ENCODE data around the gene RAB31. TPM values are rescaled to one million over a fixed set of nuclear protein-coding genes. Genes with fewer than 3 reads are reported as not detected.

RAB31 gene
- total and polyA plus RNA-seq, 4 donors, result 21.5 to 114 (median 49.5) TPM

DNA sequence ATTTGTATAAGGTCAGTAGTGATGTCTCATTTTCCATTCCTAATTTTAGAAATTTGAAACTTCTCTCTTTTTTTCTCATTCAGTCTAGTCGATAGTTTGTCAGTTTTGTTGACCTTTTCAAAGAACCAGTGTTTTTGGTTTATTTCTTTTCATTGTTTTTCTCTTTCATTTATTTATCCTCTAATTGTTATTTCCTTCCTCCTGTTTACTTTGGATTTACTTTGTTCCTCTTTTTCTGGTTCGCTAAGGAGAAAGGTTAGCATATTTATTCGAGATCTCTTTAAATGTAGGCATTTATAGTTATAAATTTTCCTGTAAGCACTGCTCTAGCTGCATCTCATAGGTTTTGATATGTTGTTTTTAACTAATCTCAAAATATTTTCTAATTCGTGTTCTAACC lies 112.6 kb downstream of the RAB31 start:
- ATAC-seq (ENCODE audit: insufficient read depth, low FRiP score) (no peak), DNase-seq (no peak)
- Histone ChIP-seq H3K9me3 (ENCODE audit: control insufficient read depth in 4 of 4, insufficient read depth in 3 of 4, low read length in 3 of 4) (no peaks in the 10 kb centered on the region), H3K27me3 (ENCODE audit: control insufficient read depth in 3 of 3, insufficient read depth in 3 of 3, low read length in 2 of 3) (no peaks in the 10 kb centered on the region), H3K4me1 (ENCODE audit: control insufficient read depth in 5 of 5, insufficient read depth in 5 of 5, low read length in 5 of 5) (peaks cover 3 to 9% (median 6%) of the 10 kb centered on the region in 5 donors), H3K36me3 (ENCODE audit: control insufficient read depth in 4 of 4, insufficient read depth in 4 of 4, low read length in 4 of 4) (peaks cover 0 to 12% (median 1%) of the 10 kb centered on the region in 4 donors), H3K27ac (ENCODE audit: low read depth in 1 of 2, low read length in 1 of 2) (no peak overlapping the region), H3K4me3 (no peak overlapping the region), H3K9ac (ENCODE audit: insufficient read depth in 1 of 2, low read length in 2 of 2) (no peak overlapping the region)
- 69 to 76% methylated on average over 4 of the region's 4 CpGs for WGBS, 2 donors
- TF ChIP-seq, protein P1, sequence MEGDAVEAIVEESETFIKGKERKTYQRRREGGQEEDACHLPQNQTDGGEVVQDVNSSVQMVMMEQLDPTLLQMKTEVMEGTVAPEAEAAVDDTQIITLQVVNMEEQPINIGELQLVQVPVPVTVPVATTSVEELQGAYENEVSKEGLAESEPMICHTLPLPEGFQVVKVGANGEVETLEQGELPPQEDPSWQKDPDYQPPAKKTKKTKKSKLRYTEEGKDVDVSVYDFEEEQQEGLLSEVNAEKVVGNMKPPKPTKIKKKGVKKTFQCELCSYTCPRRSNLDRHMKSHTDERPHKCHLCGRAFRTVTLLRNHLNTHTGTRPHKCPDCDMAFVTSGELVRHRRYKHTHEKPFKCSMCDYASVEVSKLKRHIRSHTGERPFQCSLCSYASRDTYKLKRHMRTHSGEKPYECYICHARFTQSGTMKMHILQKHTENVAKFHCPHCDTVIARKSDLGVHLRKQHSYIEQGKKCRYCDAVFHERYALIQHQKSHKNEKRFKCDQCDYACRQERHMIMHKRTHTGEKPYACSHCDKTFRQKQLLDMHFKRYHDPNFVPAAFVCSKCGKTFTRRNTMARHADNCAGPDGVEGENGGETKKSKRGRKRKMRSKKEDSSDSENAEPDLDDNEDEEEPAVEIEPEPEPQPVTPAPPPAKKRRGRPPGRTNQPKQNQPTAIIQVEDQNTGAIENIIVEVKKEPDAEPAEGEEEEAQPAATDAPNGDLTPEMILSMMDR (IDR thresholded peaks at IDR 0.05; ENCODE audit: control extremely low read depth, extremely low read depth), result no peak

DNA sequence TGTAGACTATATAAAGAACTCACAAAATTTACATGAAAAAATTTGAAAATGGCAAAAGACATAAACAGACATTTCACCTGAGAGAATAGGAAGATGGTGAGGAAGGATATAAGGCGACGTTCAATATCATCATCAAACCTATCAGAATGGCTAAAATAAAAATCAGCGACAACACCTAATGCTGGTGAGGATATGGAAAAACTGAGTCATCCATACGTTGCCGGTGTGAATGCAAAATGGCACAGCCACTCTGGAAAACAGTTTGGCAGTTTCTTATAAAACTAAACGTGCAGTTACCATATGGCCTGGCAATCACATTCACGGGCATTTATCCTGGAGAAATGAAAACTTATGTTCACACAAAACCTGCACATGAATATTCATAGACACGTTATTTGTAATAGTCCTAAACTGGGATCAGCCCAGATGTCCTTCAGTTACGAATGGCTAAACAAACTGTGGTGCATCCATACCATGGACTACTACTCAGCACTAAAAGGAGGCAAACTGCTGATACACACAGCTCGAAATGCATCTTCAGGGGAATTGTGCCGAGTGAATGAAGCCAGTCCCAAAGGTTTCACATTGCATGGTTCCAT lies 114.6 kb downstream of the RAB31 start:
- Histone ChIP-seq H3K4me3 (no peak overlapping the region), H3K27me3 (ENCODE audit: control insufficient read depth in 3 of 3, insufficient read depth in 3 of 3, low read length in 2 of 3) (no peaks in the 10 kb centered on the region), H3K36me3 (ENCODE audit: control insufficient read depth in 4 of 4, insufficient read depth in 4 of 4, low read length in 4 of 4) (peaks cover 0 to 11% (median 0%) of the 10 kb centered on the region in 4 donors), H3K9me3 (ENCODE audit: control insufficient read depth in 4 of 4, insufficient read depth in 3 of 4, low read length in 3 of 4) (no peaks in the 10 kb centered on the region), H3K9ac (ENCODE audit: insufficient read depth in 1 of 2, low read length in 2 of 2) (no peak overlapping the region), H3K4me1 (ENCODE audit: control insufficient read depth in 5 of 5, insufficient read depth in 5 of 5, low read length in 5 of 5) (peaks cover 1 to 11% (median 6%) of the 10 kb centered on the region in 5 donors), H3K27ac (ENCODE audit: low read depth in 1 of 2, low read length in 1 of 2) (no peak overlapping the region)
- ATAC-seq (ENCODE audit: insufficient read depth, low FRiP score) (no peak), DNase-seq (no peak)
- 94 to 97% methylated on average over 11 of the region's 11 CpGs for WGBS, 2 donors
- TF ChIP-seq, protein P1 (IDR thresholded peaks at IDR 0.05; ENCODE audit: control extremely low read depth, extremely low read depth), result no peak

DNA sequence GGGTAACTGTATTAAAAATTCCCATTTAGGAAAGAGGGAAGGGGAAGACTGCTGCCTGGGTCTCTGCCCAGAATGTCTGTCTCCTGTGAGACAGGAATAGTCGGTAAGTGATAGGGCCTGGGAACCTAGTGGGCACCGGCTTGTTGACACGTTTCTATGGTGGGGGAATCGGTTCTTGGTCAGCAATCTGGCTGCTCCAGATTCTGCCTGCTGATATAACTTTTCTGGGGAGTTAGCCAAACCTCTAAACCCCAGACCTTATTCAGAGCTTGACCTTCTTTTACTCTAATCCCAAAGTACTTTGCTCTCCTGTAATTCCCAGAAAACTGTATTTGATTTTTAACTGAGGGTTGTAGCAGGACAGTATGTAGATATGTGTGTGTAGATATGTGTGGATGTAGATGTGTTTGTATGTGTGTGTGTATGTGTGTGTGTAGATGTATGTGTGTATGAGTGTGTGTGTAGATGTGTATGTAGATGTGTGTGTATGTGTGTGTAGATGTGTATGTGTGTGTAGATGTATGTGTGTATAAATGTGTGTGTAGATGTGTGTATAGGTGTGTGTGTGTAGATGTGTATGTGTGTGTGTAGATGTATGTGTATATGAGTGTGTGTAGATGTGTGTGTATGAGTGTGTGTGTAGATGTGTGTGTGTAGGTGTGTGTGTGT lies 115.8 kb downstream of the RAB31 start:
- 46 to 51% methylated on average over 4 of the region's 4 CpGs for WGBS, 2 donors
- TF ChIP-seq, protein P1 (IDR thresholded peaks at IDR 0.05; ENCODE audit: control extremely low read depth, extremely low read depth), result no peak
- no peaks in the 10 kb centered on the region for H3K36me3 ChIP-seq (ENCODE audit: control insufficient read depth in 4 of 4, insufficient read depth in 4 of 4, low read length in 4 of 4)
- no peaks in the 10 kb centered on the region for H3K27me3 ChIP-seq (ENCODE audit: control insufficient read depth in 3 of 3, insufficient read depth in 3 of 3, low read length in 2 of 3)
- peak overlapping the region; percentile 61 to 69 for H3K27ac ChIP-seq (ENCODE audit: low read depth in 1 of 2, low read length in 1 of 2)
- no peak overlapping the region for H3K4me3 ChIP-seq
- no peaks in the 10 kb centered on the region for H3K9me3 ChIP-seq (ENCODE audit: control insufficient read depth in 4 of 4, insufficient read depth in 3 of 4, low read length in 3 of 4)
- H3K4me1 ChIP-seq (ENCODE audit: control insufficient read depth in 5 of 5, insufficient read depth in 5 of 5, low read length in 5 of 5), result peaks cover 0 to 15% (median 8%) of the 10 kb centered on the region in 5 donors
- DNase-seq (no peak), ATAC-seq (ENCODE audit: insufficient read depth, low FRiP score) (no peak)
- no peak overlapping the region for H3K9ac ChIP-seq (ENCODE audit: insufficient read depth in 1 of 2, low read length in 2 of 2)
